Stimulated activated CD4-positive, alpha-beta T cell treated with anti-CD3 and anti-CD28 coated beads, Interleukin-4, amount 100 ng/mL, for 4 hours (primary cell): Measurements from ENCODE around the gene ALG10B.
"Not testable (repeated sequence)": the region's sequence is repeated elsewhere in the genome, so short reads cannot be mapped to it uniquely, and the experiment has no call there.

Experiments used
- DNase-seq, 2 experiments: peaks; one replicate each; pipeline ENCODE4 v3.0.0-alpha.2; 2020

The ALG10B gene

GRCh38 chr12:38316391-38317129 is at the start of gene ALG10B:
TSS of gene ALG10B (plus strand) at chr12:38316774. CDS start at chr12:38316894, 120 bp downstream.
- DNase-seq = peak; percentile 82 to 90

DNA sequence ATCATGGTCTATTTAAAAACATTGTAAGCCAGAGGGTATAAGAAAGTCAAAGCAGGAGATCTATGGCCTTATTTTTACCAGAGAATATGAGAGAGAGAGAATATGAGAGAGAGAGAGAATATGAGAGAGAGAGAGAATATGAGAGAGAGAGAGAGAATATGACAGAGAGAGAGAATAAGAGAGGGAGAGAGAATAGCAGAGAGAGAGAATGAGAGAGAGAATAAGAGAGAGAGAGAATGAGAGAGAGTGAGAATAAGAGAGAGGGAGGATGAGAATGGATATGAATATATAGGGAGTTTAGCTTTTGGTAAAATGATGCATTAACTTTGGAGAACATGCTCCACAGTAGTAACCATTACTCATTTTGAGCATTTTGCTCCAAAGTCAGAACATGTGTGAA is 48.0 kb upstream of the ALG10B start:
- no peak for DNase-seq

GRCh38 chr12:38269897-38270296 is 46.7 kb upstream of the ALG10B start:
- DNase-seq = no peak

DNA sequence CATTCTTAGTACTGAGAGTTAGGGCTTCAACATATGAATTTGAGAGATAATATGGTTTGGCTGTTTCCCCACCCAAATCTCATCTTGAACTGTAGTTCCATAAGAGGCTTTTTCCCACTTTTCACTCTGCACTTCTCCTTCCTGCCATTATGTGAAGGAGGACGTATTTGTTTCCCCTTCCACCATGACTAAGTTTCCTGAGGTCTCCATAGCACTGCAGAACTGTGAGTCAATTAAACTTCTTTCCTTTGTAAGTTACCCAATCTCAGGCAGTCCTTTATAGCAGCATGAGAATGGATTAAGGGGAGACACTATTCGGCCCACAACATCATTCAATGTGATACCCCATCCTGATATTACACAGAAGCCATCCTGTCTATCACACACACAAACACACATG is 36.8 kb upstream of the ALG10B start:
- DNase-seq = no peak

DNA sequence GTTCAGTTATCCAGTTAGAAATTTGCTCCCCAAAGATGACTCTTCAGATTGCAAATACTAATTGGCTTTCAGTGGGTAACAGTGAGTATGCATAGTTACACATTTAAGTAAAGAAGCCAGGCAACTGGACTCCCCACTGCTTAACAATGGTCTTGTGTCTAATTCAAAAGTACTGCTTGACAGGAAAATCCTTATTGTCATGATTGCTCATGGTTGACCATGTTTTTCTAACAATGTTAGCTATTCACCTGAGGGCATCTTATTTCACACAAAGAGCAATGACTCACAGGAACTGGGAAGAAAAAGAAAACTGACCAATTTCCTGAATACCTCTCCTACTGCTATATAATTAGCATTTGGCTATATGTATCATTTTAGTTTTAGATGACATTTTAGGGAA is 33.7 kb upstream of the ALG10B start:
- DNase-seq = no peak

DNA sequence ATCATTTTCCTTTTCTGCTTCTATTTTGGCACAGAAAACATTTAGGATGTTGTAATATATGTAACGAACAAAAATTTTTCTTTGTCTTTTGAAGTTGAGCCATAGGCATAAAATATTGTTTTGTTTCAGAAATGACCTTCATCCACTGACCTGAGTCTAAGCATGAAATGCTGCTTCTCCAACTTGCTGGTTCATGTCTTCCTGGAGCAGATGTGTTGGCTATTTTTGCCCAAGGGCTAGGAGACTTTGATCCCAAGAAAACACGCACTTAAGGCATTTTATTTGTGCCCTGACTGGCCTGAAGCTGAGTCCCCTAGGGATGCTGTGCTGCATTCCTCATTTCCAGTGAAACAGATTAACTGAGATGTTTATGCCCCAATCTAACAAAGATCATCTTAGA is 27.2 kb upstream of the ALG10B start:
- DNase-seq = no peak

- DNase-seq = no peak
These were observed 25.4 kb upstream of the ALG10B start for GRCh38 chr12:38291160-38291559.

GRCh38 chr12:38302972-38303371 is 13.6 kb upstream of the ALG10B start:
- DNase-seq = not testable (repeated sequence)

DNA sequence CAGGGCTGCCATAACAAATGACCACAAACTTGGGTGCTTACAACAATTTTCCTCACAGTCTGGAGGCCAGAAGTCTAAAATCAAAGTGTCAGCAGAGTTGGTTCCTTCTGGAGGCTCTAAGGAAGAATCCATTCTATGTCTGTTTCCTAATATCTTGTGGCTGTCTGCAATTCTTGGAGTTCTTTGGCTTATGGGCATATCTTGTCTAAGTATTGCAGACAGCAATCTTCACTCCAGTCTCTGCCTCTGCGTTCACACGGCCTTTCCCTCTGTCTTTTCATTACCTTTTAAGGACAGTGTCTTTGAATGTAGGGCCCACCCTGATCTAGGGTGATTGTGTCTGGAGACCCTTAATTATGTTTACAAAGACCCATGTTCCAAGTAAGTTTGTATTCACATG is 5.4 kb downstream of the ALG10B start:
- not testable (repeated sequence) for DNase-seq

GRCh38 chr12:38324912-38325311 is 8.3 kb downstream of the ALG10B start:
- no peak for DNase-seq

DNA sequence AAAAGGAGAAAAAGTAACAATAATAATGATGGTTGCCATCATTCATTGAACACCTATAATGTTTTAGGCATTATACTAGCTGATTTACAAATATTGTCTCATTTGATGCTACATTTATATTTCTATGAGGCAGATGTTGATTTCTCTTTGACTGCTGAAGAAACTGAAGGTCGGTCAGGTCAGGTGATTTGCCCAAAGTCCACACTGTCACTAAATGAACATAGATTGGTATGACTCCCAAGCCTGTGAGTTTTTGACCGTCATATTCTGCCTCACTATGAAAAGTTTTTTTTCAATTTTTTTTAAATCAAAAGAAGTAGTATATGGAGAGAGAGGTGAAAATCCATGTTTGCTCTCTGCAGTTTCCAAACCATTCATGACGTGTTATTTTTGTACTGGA is 10.8 kb downstream of the ALG10B start:
- DNase-seq = no peak

DNA sequence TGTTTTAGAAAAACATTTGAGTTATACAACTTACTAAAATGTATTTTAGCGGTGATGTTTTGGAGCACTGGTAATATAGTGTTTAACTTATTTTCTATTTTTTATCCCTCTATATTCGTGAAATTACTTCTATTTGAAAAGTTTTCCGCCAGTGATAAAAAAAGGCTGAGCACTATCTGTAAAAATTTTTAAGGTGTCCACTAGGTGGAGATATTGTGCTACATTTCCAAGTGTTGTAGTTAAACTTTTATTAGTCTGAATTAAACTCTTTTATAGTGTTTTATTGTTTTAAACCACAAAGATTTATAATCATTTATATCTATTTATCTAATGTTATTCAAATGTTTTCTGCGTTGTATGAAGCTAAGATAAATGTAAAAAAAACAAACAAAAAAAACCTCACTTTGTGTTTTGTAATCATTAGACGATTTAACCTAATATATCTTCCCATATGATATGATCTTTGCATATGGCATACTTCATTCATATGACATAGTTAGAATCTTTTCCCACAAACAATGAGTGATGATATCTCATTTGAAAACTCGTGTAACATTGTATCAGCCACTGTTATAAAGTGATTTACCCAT is 11.8 kb downstream of the ALG10B start:
- DNase-seq = no peak

DNA sequence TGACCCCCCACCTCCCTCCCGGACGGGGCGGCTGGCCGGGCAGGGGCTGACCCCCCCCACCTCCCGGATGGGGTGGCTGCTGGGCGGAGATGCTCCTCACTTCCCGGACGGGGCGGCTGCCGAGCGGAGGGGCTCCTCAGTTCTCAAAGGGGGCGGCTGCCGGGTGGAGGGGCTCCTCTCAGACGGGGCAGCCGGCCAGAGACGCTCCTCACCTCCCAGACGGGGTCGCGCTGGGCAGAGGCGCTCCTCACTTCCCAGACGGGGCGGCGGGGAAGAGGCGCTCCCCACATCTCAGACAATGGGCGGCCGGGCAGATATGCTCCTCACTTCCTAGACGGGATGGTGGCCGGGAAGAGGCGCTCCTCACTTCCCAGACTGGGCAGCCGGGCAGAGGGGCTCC is 13.8 kb downstream of the ALG10B start:
- DNase-seq = not testable (repeated sequence)

GRCh38 chr12:38332814-38333213 is 16.2 kb downstream of the ALG10B start:
- no peak for DNase-seq

- no peak for DNase-seq
These were observed 25.9 kb downstream of the ALG10B start for GRCh38 chr12:38342444-38342843.

DNA sequence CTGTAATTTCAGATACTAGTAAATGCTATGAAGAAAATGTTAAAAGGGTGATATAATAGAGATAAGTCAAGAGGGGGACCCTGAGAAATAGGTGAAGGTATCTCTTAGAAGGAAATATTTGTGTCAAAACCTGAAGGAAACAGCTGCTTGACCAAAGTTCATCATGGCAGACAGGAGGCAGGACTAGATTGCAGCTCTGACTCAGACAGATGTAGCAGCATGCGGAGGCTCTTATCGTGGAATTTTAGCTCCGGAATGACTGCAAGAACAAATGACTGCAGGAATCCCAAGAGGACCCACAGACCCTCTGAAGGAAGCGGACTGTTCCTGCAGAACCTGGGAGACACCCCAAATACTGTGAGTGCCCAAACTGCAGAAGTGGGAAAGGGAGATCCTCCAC is 26.7 kb downstream of the ALG10B start:
- DNase-seq = not testable (repeated sequence)

DNA sequence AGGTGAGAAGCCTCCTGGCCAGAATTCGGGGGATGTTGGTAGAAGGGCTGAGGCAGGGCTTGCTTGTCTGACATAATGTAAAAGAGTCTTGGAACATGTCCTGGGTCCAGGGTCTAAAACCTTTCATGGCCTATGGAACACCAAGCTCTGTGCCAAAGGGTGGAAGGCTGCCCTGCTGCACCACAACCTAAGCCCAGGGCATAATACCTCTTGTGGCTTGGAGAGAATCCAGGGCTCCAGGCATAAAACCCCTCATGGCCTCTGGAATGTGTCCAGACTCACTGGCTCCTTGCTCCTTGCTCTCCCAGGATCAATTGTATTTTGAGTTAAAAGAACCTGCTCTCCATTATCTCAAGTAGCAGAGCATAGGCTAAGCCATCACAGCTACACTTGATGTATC is 27.3 kb downstream of the ALG10B start:
- DNase-seq = not testable (repeated sequence)

DNA sequence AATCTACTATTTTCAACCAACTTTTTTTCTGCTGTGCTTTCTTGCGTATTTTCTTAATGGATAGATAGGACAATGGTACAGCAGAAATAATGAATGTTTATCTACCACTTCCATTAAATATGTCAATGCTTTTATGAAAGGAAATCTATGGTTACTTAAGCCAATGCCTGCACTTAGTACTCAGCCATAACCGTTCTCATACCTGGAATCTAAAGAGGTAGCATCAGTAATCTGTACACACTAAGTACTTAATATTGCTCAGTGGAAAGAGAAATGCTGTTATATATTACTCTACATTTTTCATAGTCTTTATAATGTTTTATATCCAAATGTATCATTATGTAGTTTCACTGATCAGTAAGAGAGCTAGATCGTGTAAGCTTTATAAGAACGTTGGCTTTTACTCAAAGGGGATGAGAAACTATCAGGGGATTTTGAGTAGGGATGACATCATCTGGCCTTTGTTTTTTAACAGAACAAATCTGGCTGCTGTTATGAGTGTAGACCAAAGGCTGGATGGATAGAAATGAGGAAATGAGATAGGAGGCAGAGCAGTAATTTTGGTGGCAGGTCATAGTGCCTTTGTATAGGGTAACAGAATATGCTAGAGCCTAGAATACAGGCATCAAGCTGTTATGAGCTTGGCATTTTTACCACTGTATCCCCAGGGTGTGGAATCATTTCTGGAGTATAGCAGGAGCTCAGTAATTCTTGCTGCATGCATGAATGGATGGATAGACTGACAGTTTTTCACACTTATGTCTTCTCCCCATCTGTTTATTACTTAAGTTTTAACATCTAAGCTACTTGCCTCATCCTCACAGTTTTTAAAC is 34.0 kb downstream of the ALG10B start:
- DNase-seq = no peak

DNA sequence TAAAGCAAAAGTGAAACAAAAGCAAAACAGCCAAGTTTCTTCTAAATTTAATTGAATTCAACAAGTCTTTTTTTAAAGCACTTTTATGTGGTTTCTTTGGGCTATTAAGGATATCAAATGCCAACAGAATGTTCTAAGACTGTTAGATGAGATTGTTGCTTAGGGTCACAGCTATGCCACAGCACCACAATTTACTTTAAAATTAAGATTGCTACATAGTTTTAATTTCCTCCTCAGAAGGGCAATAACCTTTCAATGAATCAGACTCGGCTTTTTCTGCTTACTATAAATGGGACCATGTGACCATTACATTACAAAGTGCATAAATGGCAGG is 34.6 kb downstream of the ALG10B start:
- DNase-seq = not testable (repeated sequence)

- DNase-seq = no peak
These were observed 50.9 kb downstream of the ALG10B start for GRCh38 chr12:38367506-38367905.

DNA sequence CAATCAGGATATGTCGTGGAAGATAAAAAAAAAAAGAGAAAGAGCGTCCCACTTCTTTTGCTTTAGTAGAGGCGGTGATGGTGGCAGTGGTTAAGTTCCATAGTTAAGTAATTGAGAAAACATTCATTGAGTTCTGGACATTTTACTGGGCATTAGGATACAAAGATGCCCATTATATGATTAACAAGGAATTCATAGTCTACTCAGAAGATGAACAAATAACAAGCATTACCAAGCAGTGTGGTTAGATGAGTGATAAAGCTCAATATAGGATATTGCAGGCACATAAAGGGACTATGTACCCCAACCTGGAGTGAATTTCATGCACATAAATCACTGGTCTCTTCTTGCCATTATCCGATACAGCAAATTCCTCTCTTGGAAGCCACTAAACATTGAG is 53.7 kb downstream of the ALG10B start:
- no peak for DNase-seq

DNA sequence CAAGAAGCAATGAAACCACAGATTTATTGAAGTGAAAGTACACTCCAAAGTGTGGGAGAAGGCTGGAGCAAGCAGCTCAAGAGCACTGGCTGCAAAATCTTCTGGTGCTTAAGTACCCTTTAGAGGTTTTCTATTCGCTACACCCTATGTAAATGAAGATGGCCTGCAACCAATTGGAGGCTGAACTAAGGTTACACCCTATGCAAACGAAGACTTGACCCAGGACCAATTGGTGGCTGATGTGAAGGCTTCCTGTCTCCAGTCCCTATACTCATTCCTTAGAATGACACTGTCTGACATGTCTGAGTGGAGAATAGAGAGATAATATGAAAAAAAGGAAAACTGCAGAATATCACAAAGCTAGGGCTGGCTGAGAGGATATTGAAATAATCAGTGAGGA is 57.2 kb downstream of the ALG10B start:
- DNase-seq = no peak

GRCh38 chr12:38374751-38375150 is 58.2 kb downstream of the ALG10B start:
- DNase-seq = no peak
